ENCODE results near the gene BCAS3. TPM values are rescaled to one million over a fixed set of nuclear protein-coding genes. Genes with fewer than 3 reads are reported as not detected.

BCAS3 gene
- total RNA-seq, 4 donors from 2014 or later, result 41.0 to 81.4 (median 45.6) TPM

GRCh38 chr17:60685437-60685836 lies 7.8 kb downstream of the BCAS3 start:
- Histone ChIP-seq H3K36me3 (peaks cover 67% of the 10 kb centered on the region), H3K27me3 (no peaks in the 10 kb centered on the region), H3K27ac (no peak overlapping the region), H3K9me3 (no peaks in the 10 kb centered on the region), H3K4me1 (no peaks in the 10 kb centered on the region), H3K4me3 (no peak overlapping the region)
- WGBS, result 98% methylated on average over 7 of the region's 7 CpGs
- TF ChIP-seq POLR2AphosphoS5 (IDR thresholded peaks at IDR 0.05), result no peak
- TF ChIP-seq EP300 (IDR thresholded peaks at IDR 0.05), result no peak
- no peak for TF ChIP-seq POLR2A (IDR thresholded peaks at IDR 0.05)
- TF ChIP-seq CTCF (IDR thresholded peaks at IDR 0.05), result no peak
- DNase-seq (ENCODE audit: low spot score in 2 of 2), result no peak

- Histone ChIP-seq H3K4me3 (no peak overlapping the region), H3K4me1 (no peaks in the 10 kb centered on the region), H3K36me3 (peaks cover 50% of the 10 kb centered on the region), H3K27ac (no peak overlapping the region), H3K27me3 (no peaks in the 10 kb centered on the region), H3K9me3 (no peaks in the 10 kb centered on the region)
- DNase-seq (ENCODE audit: low spot score in 2 of 2), result no peak
- no peak for TF ChIP-seq POLR2AphosphoS5 (IDR thresholded peaks at IDR 0.05)
- TF ChIP-seq POLR2A (IDR thresholded peaks at IDR 0.05), result no peak
- TF ChIP-seq EP300 (IDR thresholded peaks at IDR 0.05), result no peak
- TF ChIP-seq CTCF (IDR thresholded peaks at IDR 0.05), result no peak
Observed at GRCh38 chr17:60695960-60696359, 18.3 kb downstream of the BCAS3 start.

GRCh38 chr17:60699090-60699489 lies 21.4 kb downstream of the BCAS3 start:
- Histone ChIP-seq H3K4me3 (no peak overlapping the region), H3K4me1 (no peaks in the 10 kb centered on the region), H3K9me3 (no peaks in the 10 kb centered on the region), H3K36me3 (peaks cover 26% of the 10 kb centered on the region), H3K27ac (no peak overlapping the region), H3K27me3 (no peaks in the 10 kb centered on the region)
- TF ChIP-seq POLR2AphosphoS5 (IDR thresholded peaks at IDR 0.05), result no peak
- no peak for TF ChIP-seq POLR2A (IDR thresholded peaks at IDR 0.05)
- TF ChIP-seq EP300 (IDR thresholded peaks at IDR 0.05), result no peak
- TF ChIP-seq CTCF (IDR thresholded peaks at IDR 0.05), result no peak
- no peak for DNase-seq (ENCODE audit: low spot score in 2 of 2)
- WGBS, result 97% methylated on average over 3 of the region's 3 CpGs

- no peak for DNase-seq (ENCODE audit: low spot score in 2 of 2)
- no peaks in the 10 kb centered on the region for H3K27me3 ChIP-seq
- 79% methylated on average over 3 of the region's 3 CpGs for WGBS
- H3K9me3 ChIP-seq, result no peaks in the 10 kb centered on the region
- H3K4me1 ChIP-seq, result no peaks in the 10 kb centered on the region
- H3K27ac ChIP-seq, result no peak overlapping the region
- no peak overlapping the region for H3K4me3 ChIP-seq
- TF ChIP-seq CTCF (IDR thresholded peaks at IDR 0.05), result no peak
- TF ChIP-seq POLR2AphosphoS5 (IDR thresholded peaks at IDR 0.05), result no peak
- TF ChIP-seq EP300 (IDR thresholded peaks at IDR 0.05), result no peak
- no peak for TF ChIP-seq POLR2A (IDR thresholded peaks at IDR 0.05)
- peaks cover 20% of the 10 kb centered on the region for H3K36me3 ChIP-seq
Observed at GRCh38 chr17:60704170-60704569, 26.5 kb downstream of the BCAS3 start.

- WGBS, result 84% methylated on average over 2 of the region's 2 CpGs
- no peak for DNase-seq (ENCODE audit: low spot score in 2 of 2)
- Histone ChIP-seq H3K4me1 (no peaks in the 10 kb centered on the region), H3K27ac (no peak overlapping the region), H3K36me3 (peaks cover 26% of the 10 kb centered on the region), H3K4me3 (no peak overlapping the region), H3K27me3 (no peaks in the 10 kb centered on the region), H3K9me3 (no peaks in the 10 kb centered on the region)
- TF ChIP-seq POLR2A (IDR thresholded peaks at IDR 0.05) (no peak), POLR2AphosphoS5 (IDR thresholded peaks at IDR 0.05) (no peak), CTCF (IDR thresholded peaks at IDR 0.05) (no peak), EP300 (IDR thresholded peaks at IDR 0.05) (no peak)
Observed at GRCh38 chr17:60712675-60713074, 35.0 kb downstream of the BCAS3 start.
